Upper lobe of left lung (tissue), 6 donors: ENCODE measurements around the gene ADAMTS7. TPM values are rescaled to one million over a fixed set of nuclear protein-coding genes. Genes with fewer than 3 reads are reported as not detected.

Experiments
- ATAC-seq, 2 donors: fragments of 200-7000 bp; cut with Tn5 transposase; one replicate each; pipeline ENCODE4 v1.9.1; 2022; ENCODE audit warnings: mild to moderate bottlenecking in 2 of 2, moderate library complexity in 2 of 2; ENCODE audit not compliant: low FRiP score in 2 of 2
- DNase-seq, 2 donors: peaks; one replicate each; pipeline ENCODE4 v3.0.0-alpha.2; 2019 to 2020
- H3K27ac ChIP-seq, 4 donors: fragments of 200-600 bp; sonication (generic); one replicate each; pipeline ENCODE4 v1.5.1; 2016 to 2019
- H3K27me3 ChIP-seq, 4 donors: fragments of 200-600 bp; sonication (generic); one replicate each; pipeline ENCODE4 v1.5.1; 2017 to 2019
- H3K36me3 ChIP-seq, 4 donors: fragments of 200-600 bp; sonication (generic); one replicate each; pipeline ENCODE4 v1.5.1; 2016 to 2019
- H3K4me1 ChIP-seq, 4 donors: fragments of 200-600 bp; sonication (generic); one replicate each; pipeline ENCODE4 v1.5.1; 2018 to 2019
- H3K4me3 ChIP-seq, 4 donors: fragments of 200-600 bp; sonication (generic); one replicate each; pipeline ENCODE4 v1.5.1; 2017 to 2019; ENCODE audit warnings: mild to moderate bottlenecking in 2 of 4, moderate library complexity in 1 of 4
- H3K9me3 ChIP-seq, 4 donors: fragments of 200-600 bp; sonication (generic); one replicate each; pipeline ENCODE4 v1.5.1; 2018 to 2019
- CTCF ChIP-seq, 6 experiments: fragments of 450-650 bp in 4 of 6; fragments of 200-600 bp in 2 of 6; sonication (generic) in 2 of 6; IDR thresholded peaks; one replicate each; pipeline ENCODE4 v1.5.1; 2016 to 2019; ENCODE audit warnings: antibody characterized with exemption in 6 of 6
- EP300 ChIP-seq, 4 donors: sonication (generic); formaldehyde crosslinking; IDR thresholded peaks; one replicate each; pipeline ENCODE4 v1.5.1; 2017; ENCODE audit warnings: antibody characterized with exemption in 4 of 4, control low read depth in 2 of 4
- POLR2A ChIP-seq, 4 donors: fragments of 450-650 bp; IDR thresholded peaks; one replicate each; pipeline ENCODE4 v1.5.1; 2016 to 2017; ENCODE audit warnings: antibody characterized with exemption in 4 of 4, mild to moderate bottlenecking in 2 of 4
- POLR2AphosphoS5 ChIP-seq, 2 donors: sonication (generic); formaldehyde crosslinking; IDR thresholded peaks; one replicate each; pipeline ENCODE4 v1.5.1; 2017; ENCODE audit warnings: antibody characterized with exemption in 2 of 2
- WGBS, 2 donors: methylation state at CpG; one replicate each; pipeline ENCODE4 v1.1.5; 2017 to 2018; 5-methylcytosine and 5-hydroxymethylcytosine counted together
- total RNA-seq, 6 donors: library from RNA; depleted of rRNA in 4 of 6; stranded (reverse); fragments of >200 nt in 4 of 6; gene quantifications; one replicate each; pipeline versions ENCODE4 v1.1.0 to v1.2.1, GENCODE V29; 2016 to 2021
- donor health status: DM: no; HTN: no; CAD: no; lungs with moderate emphysema.
- donor health status: DM: no; HTN: yes; CAD: no; lungs with severe emphysema.

Gene ADAMTS7
- total RNA-seq, 6 donors from 2014 or later = 1.8 to 10.2 (median 5.1) TPM

- ATAC-seq = peak in 1 of 2 donors; percentile 41
Observed at GRCh38 chr15:78838489-78838888, 27.2 kb upstream of the ADAMTS7 start.

DNA sequence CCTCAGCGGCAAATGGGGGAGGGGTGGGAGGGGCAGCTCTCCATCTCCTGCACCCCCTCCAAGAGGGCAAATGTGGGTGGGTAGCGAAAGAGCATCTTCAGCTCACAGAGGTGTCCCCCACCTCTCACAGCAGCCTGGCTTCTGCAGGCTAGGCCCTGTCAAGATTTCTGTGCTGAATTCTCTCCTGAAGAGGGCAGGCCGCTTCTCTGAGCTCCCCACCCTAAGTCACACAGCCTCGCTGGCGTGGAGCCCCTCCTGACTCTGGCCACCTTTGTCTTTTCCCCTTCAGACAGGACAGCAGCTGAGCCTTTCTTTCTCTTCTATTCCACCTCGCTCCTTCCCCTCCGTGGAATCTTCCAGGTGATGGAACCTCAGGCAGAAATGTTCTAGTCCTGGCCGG is 26.3 kb upstream of the ADAMTS7 start:
- TF ChIP-seq POLR2A (IDR thresholded peaks at IDR 0.05) (no peak), POLR2AphosphoS5 (IDR thresholded peaks at IDR 0.05) (no peak), CTCF (IDR thresholded peaks at IDR 0.05) (no peak), EP300 (IDR thresholded peaks at IDR 0.05) (no peak)
- H3K27ac ChIP-seq = no peak overlapping the region
- H3K9me3 ChIP-seq = no peaks in the 10 kb centered on the region
- no peaks in the 10 kb centered on the region for H3K36me3 ChIP-seq
- DNase-seq (no peak), ATAC-seq (no peak)
- WGBS, 2 donors = 89 to 94% methylated on average over 8 of the region's 8 CpGs
- no peaks in the 10 kb centered on the region for H3K4me1 ChIP-seq
- H3K4me3 ChIP-seq = no peak overlapping the region
- no peaks in the 10 kb centered on the region for H3K27me3 ChIP-seq

More at GRCh38 chr15:78838489-78838888, 27.2 kb upstream of the ADAMTS7 start:
- Histone ChIP-seq H3K36me3 (no peaks in the 10 kb centered on the region), H3K9me3 (no peaks in the 10 kb centered on the region), H3K27me3 (no peaks in the 10 kb centered on the region), H3K4me3 (no peak overlapping the region), H3K4me1 (no peaks in the 10 kb centered on the region), H3K27ac (no peak overlapping the region)
- DNase-seq = no peak
- 76 to 90% methylated on average over 3 of the region's 3 CpGs for WGBS, 2 donors
- TF ChIP-seq EP300 (IDR thresholded peaks at IDR 0.05) (no peak), POLR2AphosphoS5 (IDR thresholded peaks at IDR 0.05) (no peak), CTCF (IDR thresholded peaks at IDR 0.05) (no peak), POLR2A (IDR thresholded peaks at IDR 0.05) (no peak)

GRCh38 chr15:78837131-78837530 is 25.9 kb upstream of the ADAMTS7 start:
- WGBS, 2 donors = 66 to 73% methylated on average over 2 of the region's 2 CpGs
- H3K27me3 ChIP-seq = no peaks in the 10 kb centered on the region
- H3K36me3 ChIP-seq = no peaks in the 10 kb centered on the region
- H3K4me3 ChIP-seq = no peak overlapping the region
- ATAC-seq (no peak), DNase-seq (no peak)
- no peaks in the 10 kb centered on the region for H3K4me1 ChIP-seq
- no peak overlapping the region for H3K27ac ChIP-seq
- H3K9me3 ChIP-seq = no peaks in the 10 kb centered on the region
- TF ChIP-seq POLR2A (IDR thresholded peaks at IDR 0.05) = no peak
- no peak for TF ChIP-seq EP300 (IDR thresholded peaks at IDR 0.05)
- no peak for TF ChIP-seq CTCF (IDR thresholded peaks at IDR 0.05)
- no peak for TF ChIP-seq POLR2AphosphoS5 (IDR thresholded peaks at IDR 0.05)

DNA sequence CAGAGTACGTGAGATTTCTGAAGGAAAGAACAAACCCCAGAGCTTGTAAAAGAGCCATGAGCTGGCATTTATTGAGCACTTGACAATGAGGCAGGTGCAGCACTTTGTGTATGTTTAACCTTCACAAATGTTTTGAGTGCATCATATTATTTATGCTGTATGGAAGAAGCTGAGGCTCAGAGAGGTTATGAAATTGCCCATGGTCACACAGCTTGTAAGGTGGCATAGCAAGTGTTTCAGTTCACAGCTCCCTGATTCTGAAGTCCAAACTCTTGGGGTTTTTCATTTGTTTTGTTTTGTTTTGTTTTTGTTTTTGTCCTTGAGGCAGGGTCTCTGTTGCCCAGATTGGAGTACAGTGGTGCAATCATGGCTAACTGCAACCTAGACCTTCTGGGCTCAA is 25.1 kb upstream of the ADAMTS7 start:
- no peak overlapping the region for H3K4me3 ChIP-seq
- no peaks in the 10 kb centered on the region for H3K9me3 ChIP-seq
- no peak overlapping the region for H3K27ac ChIP-seq
- WGBS, 2 donors = 92 to 96% methylated on average over 1 of the region's 1 CpG
- no peak for DNase-seq
- no peaks in the 10 kb centered on the region for H3K36me3 ChIP-seq
- peaks cover 0 to under 1% (median 0%) of the 10 kb centered on the region in 4 donors for H3K27me3 ChIP-seq
- TF ChIP-seq CTCF (IDR thresholded peaks at IDR 0.05) (no peak), EP300 (IDR thresholded peaks at IDR 0.05) (no peak), POLR2AphosphoS5 (IDR thresholded peaks at IDR 0.05) (no peak), POLR2A (IDR thresholded peaks at IDR 0.05) (no peak)
- H3K4me1 ChIP-seq = no peaks in the 10 kb centered on the region
- ATAC-seq = no peak
